Measurements from ENCODE around the gene CPB2. TPM values are rescaled to one million over a fixed set of nuclear protein-coding genes. Genes with fewer than 3 reads are reported as not detected.

CPB2 gene
- total RNA-seq, 4 donors from 2014 or later: 0.28 TPM; not detected in 3

DNA sequence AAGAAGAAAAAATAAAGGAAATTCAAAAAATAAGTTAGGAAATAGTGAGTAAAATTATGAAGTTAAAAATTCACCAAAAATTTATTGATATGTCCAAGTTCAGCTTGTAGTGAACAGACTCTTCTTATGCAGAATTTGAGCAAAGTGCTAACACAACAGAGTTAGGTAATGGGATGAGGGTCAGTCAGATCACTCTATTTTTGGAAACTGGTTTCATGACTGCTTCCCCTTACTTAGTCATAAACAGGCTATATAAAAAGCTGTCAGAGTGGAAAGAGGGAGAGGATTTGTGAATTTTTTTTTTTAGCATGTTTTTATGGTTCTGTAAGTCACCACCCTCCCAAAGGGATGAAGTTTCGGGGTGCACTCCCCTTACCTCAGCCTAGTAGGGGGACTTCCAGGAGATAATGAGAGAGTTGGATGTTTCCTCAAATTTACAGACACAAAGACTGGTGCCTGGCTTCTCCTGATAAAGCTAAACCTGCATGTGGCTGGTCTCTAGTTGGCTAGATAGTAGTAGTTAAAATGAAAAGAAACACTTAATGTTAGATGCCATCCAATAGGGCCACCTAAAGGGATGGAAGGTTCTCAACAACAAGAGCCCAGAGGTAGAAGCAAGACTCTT is 4.5 kb downstream of the CPB2 start:
- intact Hi-C loops (cut with DNase I; ENCODE audit: low total_unique reads): no loop called here
- Histone ChIP-seq H3K27ac (peak overlapping the region; percentile 17 to 43), H3K27me3 (no peaks in the 10 kb centered on the region), H3K4me3 (no peak overlapping the region), H3K36me3 (no peaks in the 10 kb centered on the region), H3K4me1 (no peaks in the 10 kb centered on the region), H3K9me3 (no peaks in the 10 kb centered on the region)
- no peak for DNase-seq
- TF ChIP-seq POLR2A (IDR thresholded peaks at IDR 0.05): no peak
- TF ChIP-seq, protein P1, sequence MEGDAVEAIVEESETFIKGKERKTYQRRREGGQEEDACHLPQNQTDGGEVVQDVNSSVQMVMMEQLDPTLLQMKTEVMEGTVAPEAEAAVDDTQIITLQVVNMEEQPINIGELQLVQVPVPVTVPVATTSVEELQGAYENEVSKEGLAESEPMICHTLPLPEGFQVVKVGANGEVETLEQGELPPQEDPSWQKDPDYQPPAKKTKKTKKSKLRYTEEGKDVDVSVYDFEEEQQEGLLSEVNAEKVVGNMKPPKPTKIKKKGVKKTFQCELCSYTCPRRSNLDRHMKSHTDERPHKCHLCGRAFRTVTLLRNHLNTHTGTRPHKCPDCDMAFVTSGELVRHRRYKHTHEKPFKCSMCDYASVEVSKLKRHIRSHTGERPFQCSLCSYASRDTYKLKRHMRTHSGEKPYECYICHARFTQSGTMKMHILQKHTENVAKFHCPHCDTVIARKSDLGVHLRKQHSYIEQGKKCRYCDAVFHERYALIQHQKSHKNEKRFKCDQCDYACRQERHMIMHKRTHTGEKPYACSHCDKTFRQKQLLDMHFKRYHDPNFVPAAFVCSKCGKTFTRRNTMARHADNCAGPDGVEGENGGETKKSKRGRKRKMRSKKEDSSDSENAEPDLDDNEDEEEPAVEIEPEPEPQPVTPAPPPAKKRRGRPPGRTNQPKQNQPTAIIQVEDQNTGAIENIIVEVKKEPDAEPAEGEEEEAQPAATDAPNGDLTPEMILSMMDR (IDR thresholded peaks at IDR 0.05): no peak

DNA sequence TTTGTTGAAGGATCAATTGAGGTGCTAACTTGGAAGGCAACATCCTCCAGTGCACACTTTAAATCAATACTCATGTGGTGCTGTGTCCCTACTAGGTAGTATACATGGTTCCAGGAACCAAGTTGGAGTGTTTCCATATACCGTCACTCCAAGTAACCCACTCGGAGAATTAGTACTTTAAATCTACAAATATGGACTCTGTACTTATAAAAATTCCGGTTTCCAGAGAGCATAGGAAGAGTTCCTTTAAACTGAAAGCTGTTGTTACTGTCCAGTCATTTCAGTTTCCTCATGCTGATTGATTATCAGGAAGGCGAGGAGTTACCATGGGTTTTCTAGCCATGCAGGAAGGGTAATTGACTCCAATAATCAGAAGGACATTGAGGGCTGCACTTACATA is 7.2 kb downstream of the CPB2 start:
- Histone ChIP-seq H3K36me3 (no peaks in the 10 kb centered on the region), H3K27me3 (no peaks in the 10 kb centered on the region), H3K9me3 (no peaks in the 10 kb centered on the region), H3K27ac (no peak overlapping the region), H3K4me3 (no peak overlapping the region), H3K4me1 (no peaks in the 10 kb centered on the region)
- TF ChIP-seq, protein P1 (IDR thresholded peaks at IDR 0.05): no peak
- TF ChIP-seq POLR2A (IDR thresholded peaks at IDR 0.05): no peak
- DNase-seq: no peak
- intact Hi-C loops (cut with DNase I; ENCODE audit: low total_unique reads): no loop called here

DNA sequence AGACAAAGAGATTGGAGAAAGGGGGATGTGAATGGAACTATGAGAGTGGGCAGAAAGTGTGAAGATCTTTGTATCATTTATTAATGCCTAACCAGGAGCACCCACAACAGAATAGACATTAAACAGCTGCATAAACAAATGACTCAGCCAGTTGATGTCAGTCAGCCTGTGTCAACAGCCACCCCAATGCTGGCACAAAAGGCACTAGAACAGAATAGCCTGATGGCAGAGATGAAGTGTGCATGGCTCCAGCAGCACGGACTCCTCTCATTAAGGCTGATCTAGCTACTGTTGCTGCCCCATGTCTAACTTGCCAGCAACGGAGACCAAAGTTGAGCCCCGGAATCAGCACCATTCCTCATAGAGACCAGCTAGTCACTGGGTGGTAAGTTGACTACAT is 7.8 kb downstream of the CPB2 start:
- Histone ChIP-seq H3K4me1 (no peaks in the 10 kb centered on the region), H3K27me3 (no peaks in the 10 kb centered on the region), H3K36me3 (no peaks in the 10 kb centered on the region), H3K27ac (no peak overlapping the region), H3K4me3 (no peak overlapping the region), H3K9me3 (no peaks in the 10 kb centered on the region)
- intact Hi-C loops (cut with DNase I; ENCODE audit: low total_unique reads): no loop called here
- DNase-seq: no peak
- TF ChIP-seq, protein P1 (IDR thresholded peaks at IDR 0.05): no peak

DNA sequence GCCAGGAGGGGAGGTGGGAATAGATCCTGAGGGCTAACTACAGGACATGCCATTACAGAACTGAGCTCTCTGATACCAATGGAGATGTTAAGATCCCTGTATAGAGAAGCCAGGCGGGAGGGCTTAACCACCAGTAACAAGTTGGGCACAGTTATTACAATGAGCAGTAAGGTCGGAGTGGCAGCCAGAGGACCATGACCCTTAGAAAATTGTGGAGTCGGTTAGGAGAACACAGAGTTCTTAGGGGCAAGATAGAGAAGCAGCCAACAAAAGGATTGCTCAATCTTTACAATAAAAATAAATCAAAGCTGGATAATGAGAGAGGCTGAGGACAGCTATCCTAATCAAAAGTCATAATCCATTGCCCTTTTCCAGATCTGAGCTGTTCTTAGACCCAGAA is 10.4 kb downstream of the CPB2 start:
- Histone ChIP-seq H3K4me1 (no peaks in the 10 kb centered on the region), H3K9me3 (no peaks in the 10 kb centered on the region), H3K36me3 (no peaks in the 10 kb centered on the region), H3K27ac (no peak overlapping the region), H3K4me3 (no peak overlapping the region), H3K27me3 (no peaks in the 10 kb centered on the region)
- DNase-seq: no peak
- TF ChIP-seq, protein P1 (IDR thresholded peaks at IDR 0.05): no peak
- no peak for TF ChIP-seq POLR2A (IDR thresholded peaks at IDR 0.05)
- intact Hi-C loops (cut with DNase I; ENCODE audit: low total_unique reads): no loop called here

DNA sequence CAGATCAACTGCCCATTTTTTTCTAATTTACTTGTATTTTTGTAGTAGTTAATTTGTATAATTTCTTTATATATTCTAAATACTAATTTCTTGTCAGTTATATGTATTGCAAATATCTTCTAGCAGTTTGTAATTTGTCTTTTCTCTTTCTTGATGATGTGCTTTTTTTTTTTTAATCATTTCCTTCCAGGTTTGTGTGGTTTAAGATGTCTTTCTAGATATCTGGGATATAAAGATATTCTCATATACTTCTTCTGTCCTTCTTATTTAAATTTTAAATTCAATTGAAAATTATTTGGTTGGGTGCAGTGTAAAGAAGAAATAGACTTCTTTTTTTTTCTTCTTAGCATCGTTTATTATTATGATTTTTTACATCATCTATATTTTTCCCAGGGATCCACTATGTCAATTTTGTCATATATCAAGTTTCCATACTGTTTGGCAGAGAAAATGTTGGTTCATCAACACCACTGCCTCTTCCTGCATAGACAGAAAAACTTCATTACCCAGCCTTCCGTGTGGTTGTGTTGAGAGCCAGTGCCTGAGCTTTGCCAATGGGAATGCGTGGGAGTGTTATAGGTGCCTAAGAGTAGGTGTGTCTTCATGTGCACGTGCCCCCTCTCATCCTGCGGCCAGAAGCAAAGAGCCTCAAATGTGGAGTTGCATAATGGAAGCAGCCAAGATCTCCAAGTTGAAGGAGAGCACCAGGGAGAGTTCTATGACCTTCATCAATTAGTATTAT is 15.8 kb downstream of the CPB2 start:
- Histone ChIP-seq H3K27ac (no peak overlapping the region), H3K27me3 (no peaks in the 10 kb centered on the region), H3K4me1 (no peaks in the 10 kb centered on the region), H3K36me3 (no peaks in the 10 kb centered on the region), H3K4me3 (no peak overlapping the region), H3K9me3 (no peaks in the 10 kb centered on the region)
- TF ChIP-seq POLR2A (IDR thresholded peaks at IDR 0.05): no peak
- TF ChIP-seq, protein P1 (IDR thresholded peaks at IDR 0.05): no peak
- no peak for DNase-seq
- intact Hi-C loops (cut with DNase I; ENCODE audit: low total_unique reads): no loop called here
